Right lobe of liver (tissue), 4 donors: ENCODE measurements around the gene CTAG1B.
"Not testable (repeated sequence)": the region's sequence is repeated elsewhere in the genome, so short reads cannot be mapped to it uniquely, and the experiment has no call there.

Source experiments
- POLR2A ChIP-seq: fragments of 450-650 bp; IDR thresholded peaks from one replicate; pipeline ENCODE4 v1.6.1; 2017; ENCODE audit warnings: antibody characterized with exemption, mild to moderate bottlenecking
- TF ChIP-seq, protein P1 (sequence below), 4 donors: fragments of 200-600 bp in 3 of 4; fragments of 450-650 bp in 1 of 4; IDR thresholded peaks; one replicate each; pipeline versions ENCODE4 v1.5.1 to v1.8.0; 2016 to 2022; ENCODE audit warnings: antibody characterized with exemption in 4 of 4, mild to moderate bottlenecking in 2 of 4
- donor health status: DM: no; HTN: no; CAD: no.
- donor health status: DM: no; HTN: no; CAD: no.
- donor health status: DM: no; HTN: yes; CAD: no.

DNA sequence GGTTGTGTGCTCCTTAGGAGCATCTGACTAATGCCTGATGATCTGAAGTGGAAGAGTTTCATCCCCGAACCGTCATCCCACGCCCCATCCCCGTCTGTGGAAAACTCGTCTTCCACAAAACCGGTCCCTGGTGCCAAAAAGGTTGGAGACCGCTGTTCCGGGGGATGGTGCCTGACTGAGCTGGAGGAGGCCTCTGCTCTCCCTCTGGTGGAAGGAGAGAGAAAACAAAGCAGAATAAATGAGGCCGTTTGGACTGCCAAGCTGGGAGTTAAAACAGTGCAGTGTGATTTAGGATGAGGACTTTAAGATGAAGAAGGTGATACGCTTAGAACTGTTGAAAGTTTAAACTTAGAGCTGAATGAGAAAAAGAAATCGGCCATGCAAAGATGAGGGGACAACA lies 14.6 kb upstream of the CTAG1B start:
- TF ChIP-seq, protein P1, sequence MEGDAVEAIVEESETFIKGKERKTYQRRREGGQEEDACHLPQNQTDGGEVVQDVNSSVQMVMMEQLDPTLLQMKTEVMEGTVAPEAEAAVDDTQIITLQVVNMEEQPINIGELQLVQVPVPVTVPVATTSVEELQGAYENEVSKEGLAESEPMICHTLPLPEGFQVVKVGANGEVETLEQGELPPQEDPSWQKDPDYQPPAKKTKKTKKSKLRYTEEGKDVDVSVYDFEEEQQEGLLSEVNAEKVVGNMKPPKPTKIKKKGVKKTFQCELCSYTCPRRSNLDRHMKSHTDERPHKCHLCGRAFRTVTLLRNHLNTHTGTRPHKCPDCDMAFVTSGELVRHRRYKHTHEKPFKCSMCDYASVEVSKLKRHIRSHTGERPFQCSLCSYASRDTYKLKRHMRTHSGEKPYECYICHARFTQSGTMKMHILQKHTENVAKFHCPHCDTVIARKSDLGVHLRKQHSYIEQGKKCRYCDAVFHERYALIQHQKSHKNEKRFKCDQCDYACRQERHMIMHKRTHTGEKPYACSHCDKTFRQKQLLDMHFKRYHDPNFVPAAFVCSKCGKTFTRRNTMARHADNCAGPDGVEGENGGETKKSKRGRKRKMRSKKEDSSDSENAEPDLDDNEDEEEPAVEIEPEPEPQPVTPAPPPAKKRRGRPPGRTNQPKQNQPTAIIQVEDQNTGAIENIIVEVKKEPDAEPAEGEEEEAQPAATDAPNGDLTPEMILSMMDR (IDR thresholded peaks at IDR 0.05), result not testable (repeated sequence)
- not testable (repeated sequence) for TF ChIP-seq POLR2A
